Hepatocyte (in vitro differentiated cells): ENCODE measurements around the gene HCAR3. TPM values are rescaled to one million over a fixed set of nuclear protein-coding genes. Genes with fewer than 3 reads are reported as not detected.
"Not testable (repeated sequence)": the region's sequence is repeated elsewhere in the genome, so short reads cannot be mapped to it uniquely, and the experiment has no call there.

ENCODE experiments used
- DNase-seq: peaks from one replicate; pipeline ENCODE4 v3.0.0-alpha.2; 2016; ENCODE audit warnings: low spot score
- H2AFZ ChIP-seq: fragments of 200-600 bp; sonication (generic); 2 replicates; pipeline ENCODE4 v1.6.0; 2016; ENCODE audit warnings: antibody characterized with exemption, mild to moderate bottlenecking
- H3K27ac ChIP-seq: fragments of 200-600 bp; sonication (generic); 2 replicates; pipeline ENCODE4 v1.5.1; 2016; ENCODE audit warnings: mild to moderate bottlenecking
- H3K27me3 ChIP-seq: fragments of 200-600 bp; sonication (generic); 2 replicates; pipeline ENCODE4 v1.6.1; 2016
- H3K36me3 ChIP-seq: fragments of 200-600 bp; sonication (generic); replicated peaks from 2 replicates; pipeline ENCODE4 v1.5.1; 2016; ENCODE audit warnings: low read depth; ENCODE audit not compliant: insufficient read depth
- H3K4me1 ChIP-seq: fragments of 200-600 bp; sonication (generic); 2 replicates; pipeline ENCODE4 v1.5.1; 2016; ENCODE audit warnings: mild to moderate bottlenecking, moderate library complexity; ENCODE audit not compliant: insufficient read depth
- H3K4me2 ChIP-seq: fragments of 200-600 bp; sonication (generic); 2 replicates; pipeline ENCODE4 v1.6.0; 2016
- H3K4me3 ChIP-seq: fragments of 200-600 bp; sonication (generic); 2 replicates; pipeline ENCODE4 v1.5.1; 2016; ENCODE audit warnings: mild to moderate bottlenecking
- H3K79me2 ChIP-seq: fragments of 200-600 bp; sonication (generic); 2 replicates; pipeline ENCODE4 v1.6.0; 2017; ENCODE audit warnings: mild to moderate bottlenecking
- H3K9me2 ChIP-seq: fragments of 200-600 bp; sonication (generic); replicated peaks from 2 replicates; pipeline ENCODE4 v1.6.0; 2017; ENCODE audit warnings: mild to moderate bottlenecking; ENCODE audit not compliant: insufficient read depth
- H3K9me3 ChIP-seq: fragments of 200-600 bp; sonication (generic); 2 replicates; pipeline ENCODE4 v1.5.1; 2016; ENCODE audit warnings: low read depth, mild to moderate bottlenecking
- H4K20me1 ChIP-seq: fragments of 200-600 bp; sonication (generic); 2 replicates; pipeline ENCODE4 v1.6.0; 2016; ENCODE audit warnings: mild to moderate bottlenecking; ENCODE audit not compliant: insufficient read depth, poor library complexity, severe bottlenecking
- CTCF ChIP-seq: fragments of 200-600 bp; sonication (generic); IDR thresholded peaks from 2 replicates; pipeline ENCODE4 v1.5.1; 2016; ENCODE audit warnings: antibody characterized with exemption, mild to moderate bottlenecking; ENCODE audit not compliant: poor library complexity
- EZH2 ChIP-seq: fragments of 200-600 bp; sonication (generic); IDR thresholded peaks from 2 replicates; pipeline ENCODE4 v1.6.1; 2016; ENCODE audit warnings: antibody characterized with exemption, mild to moderate bottlenecking, borderline replicate concordance
- EZH2phosphoT487 ChIP-seq: fragments of 200-600 bp; sonication (generic); IDR thresholded peaks from one replicate; pipeline ENCODE4 v1.6.1; 2018; ENCODE audit warnings: antibody characterized with exemption, mild to moderate bottlenecking, low read depth, moderate library complexity; ENCODE audit not compliant: unreplicated experiment, severe bottlenecking
- WGBS: methylation state at CpG from one replicate; pipeline ENCODE4 v1.1.6; 2016; ENCODE audit warnings: low lambda C conversion rate; ENCODE audit errors: missing lambda C conversion rate; 5-methylcytosine and 5-hydroxymethylcytosine counted together
- polyA plus RNA-seq: library from polyadenylated mRNA; unstranded; fragments of >200 nt; fragmentation: Nextera tagmentation; extraction: Ambion mirVana; gene quantifications from 2 replicates; pipeline ENCODE4 v1.2.1, GENCODE V29; 2016
- total RNA-seq: library from RNA; depleted of rRNA; stranded (reverse); fragments of >200 nt; gene quantifications from 2 replicates; pipeline ENCODE4 v1.2.3, GENCODE V29; 2014

HCAR3 gene
- total and polyA plus RNA-seq, 2 experiments from 2014 or later, result 0.30 to 0.34 TPM

- H3K79me2 ChIP-seq, H4K20me1 ChIP-seq, H3K4me1 ChIP-seq, H3K9me3 ChIP-seq, H3K9me2 ChIP-seq, H3K36me3 ChIP-seq, H3K27ac ChIP-seq, H3K4me2 ChIP-seq, H3K27me3 ChIP-seq, H3K4me3 ChIP-seq, H2AFZ ChIP-seq: not testable (repeated sequence)
- 86% methylated on average over 22 of the region's 22 CpGs for WGBS
- DNase-seq, result peak; percentile 14
These were observed 13.6 kb downstream of the HCAR3 start, which contains the start of gene HCAR2 for GRCh38 chr12:122702890-122703611. HCAR2 (minus strand) TSS chr12:122703357; CDS start chr12:122703283, 74 bp downstream.

DNA sequence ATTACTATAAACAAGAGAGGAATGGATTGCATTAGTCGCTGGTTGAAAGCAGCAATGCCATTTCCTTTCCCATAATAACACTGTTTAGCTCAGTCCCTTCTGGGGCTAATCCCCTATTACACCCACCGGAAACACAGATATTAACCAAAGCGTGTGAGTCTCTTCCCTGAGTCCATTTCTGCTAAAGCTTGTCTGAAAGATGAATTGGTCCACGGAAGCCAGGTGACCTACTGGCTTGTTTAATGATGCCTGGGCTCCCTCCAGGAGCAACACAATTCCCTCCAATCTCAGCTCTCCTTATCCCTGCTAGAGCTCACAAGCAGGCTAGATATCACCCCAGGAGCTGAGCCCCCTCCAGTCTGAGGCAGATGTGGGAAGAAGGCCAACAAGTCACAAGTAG lies 15.1 kb downstream of the HCAR3 start:
- H4K20me1 ChIP-seq, H2AFZ ChIP-seq, H3K4me3 ChIP-seq, H3K9me3 ChIP-seq, DNase-seq, H3K36me3 ChIP-seq, H3K9me2 ChIP-seq, H3K79me2 ChIP-seq, H3K27me3 ChIP-seq: not testable (repeated sequence)
- Histone ChIP-seq H3K27ac (peak overlapping the region; percentile 78), H3K4me1 (peaks cover 21% of the 10 kb centered on the region), H3K4me2 (peak overlapping the region; percentile 46)
- 18% methylated on average over 4 of the region's 4 CpGs for WGBS

DNA sequence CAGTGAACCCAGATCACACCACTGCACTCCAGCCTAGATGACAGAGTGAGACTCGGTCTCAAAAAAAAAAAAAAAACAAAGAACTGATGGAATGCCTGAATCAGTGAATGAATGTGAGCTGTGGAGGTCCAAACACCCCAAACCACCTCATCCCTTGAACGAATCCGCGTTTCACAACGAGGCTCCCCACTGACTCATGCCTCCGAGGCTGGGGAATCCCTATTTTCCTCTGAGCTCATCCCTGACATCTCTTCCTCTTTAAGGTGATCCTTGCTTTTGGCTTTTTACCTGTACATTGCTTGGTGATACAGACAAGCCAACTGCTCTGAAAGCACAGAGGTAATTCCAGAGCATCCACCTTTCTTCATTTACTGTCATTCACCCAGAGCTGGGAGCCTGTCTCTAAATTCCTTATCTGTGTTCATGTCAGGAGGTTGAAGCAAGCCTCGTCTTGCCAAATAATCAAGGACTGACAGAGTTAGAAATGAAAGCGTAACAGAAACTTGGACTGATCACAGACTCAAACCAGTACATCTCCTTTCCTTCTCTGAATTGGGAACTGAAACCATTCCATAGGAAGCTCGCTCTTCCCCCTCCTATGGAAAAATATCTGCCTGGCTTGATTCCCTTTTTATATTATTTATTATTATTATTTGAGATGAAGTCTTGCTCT lies 16.4 kb downstream of the HCAR3 start:
- peak overlapping the region; percentile 78 for H3K27ac ChIP-seq
- H3K9me3 ChIP-seq, result not testable (repeated sequence)
- WGBS, result 83% methylated on average over 2 of the region's 9 CpGs

GRCh38 chr12:122696922-122697321 lies 19.7 kb downstream of the HCAR3 start:
- 63% methylated on average over 2 of the region's 2 CpGs for WGBS
- not testable (repeated sequence) for H3K4me3 ChIP-seq, DNase-seq, H3K9me3 ChIP-seq, H3K27me3 ChIP-seq, H3K9me2 ChIP-seq, H2AFZ ChIP-seq, H3K4me2 ChIP-seq, H3K79me2 ChIP-seq, H4K20me1 ChIP-seq, H3K36me3 ChIP-seq
- H3K27ac ChIP-seq, result peak overlapping the region; percentile 51
- peaks cover 19% of the 10 kb centered on the region for H3K4me1 ChIP-seq

More for the DNA sequence above, 16.4 kb downstream of the HCAR3 start:
- H4K20me1 ChIP-seq, H3K9me2 ChIP-seq, H3K36me3 ChIP-seq, H3K4me3 ChIP-seq, H3K27me3 ChIP-seq, DNase-seq, H3K4me2 ChIP-seq, H2AFZ ChIP-seq, H3K79me2 ChIP-seq: not testable (repeated sequence)
- peaks cover 21% of the 10 kb centered on the region for H3K4me1 ChIP-seq

- no peak overlapping the region for H3K4me2 ChIP-seq
- H2AFZ ChIP-seq, result no peak overlapping the region
- DNase-seq, result no peak
- H3K27me3 ChIP-seq, result no peaks in the 10 kb centered on the region
- no peaks in the 10 kb centered on the region for H4K20me1 ChIP-seq
- no peaks in the 10 kb centered on the region for H3K79me2 ChIP-seq
- TF ChIP-seq EZH2 (no peak), CTCF (no peak), EZH2phosphoT487 (no peak)
- no peak overlapping the region for H3K27ac ChIP-seq
- WGBS, result 89% methylated on average over 3 of the region's 3 CpGs
- H3K9me2 ChIP-seq, result no peaks in the 10 kb centered on the region
- no peak overlapping the region for H3K4me3 ChIP-seq
- H3K9me3 ChIP-seq, result no peaks in the 10 kb centered on the region
- H3K36me3 ChIP-seq, result no peaks in the 10 kb centered on the region
- H3K4me1 ChIP-seq, result peaks cover under 1% of the 10 kb centered on the region
These were observed 25.0 kb downstream of the HCAR3 start for GRCh38 chr12:122691566-122691965.
